Myometrial cell (primary cell): ENCODE data around the gene C1QC. TPM values are rescaled to one million over a fixed set of nuclear protein-coding genes. Genes with fewer than 3 reads are reported as not detected.

Experiments used
- total RNA-seq: library from RNA; depleted of rRNA; stranded (reverse); fragments of >200 nt; gene quantifications from 2 replicates; pipeline ENCODE4 v1.2.3, GENCODE V29; 2015

Gene C1QC
- total RNA-seq, result not detected in 2 replicates

GRCh38 chr1:22643381-22643780, at the start of gene C1QC:
TSS of gene C1QC (plus strand) at chr1:22643633. CDS start at chr1:22644024, 391 bp downstream.

GRCh38 chr1:22636353-22636752, 7.1 kb upstream of the C1QC start, which contains the start of gene C1QA:
TSS of gene C1QA (plus strand) at chr1:22636628. CDS start at chr1:22637617, 989 bp downstream.

GRCh38 chr1:22652881-22653316, 9.5 kb downstream of the C1QC start, which contains the start of gene C1QB:
TSS of gene C1QB (plus strand) at chr1:22653236. CDS start at chr1:22659463, 6,227 bp downstream.

Other genes starting within 250 kb of the C1QC start
- gene ZBTB40, start 191.8 kb upstream of the C1QC start, total RNA-seq, result 6.6 and 8.2 TPM in 2 replicates
- gene EPHA8, start 80.1 kb upstream of the C1QC start, total RNA-seq, result not detected in 2 replicates
- not detected in 2 replicates for gene C1QA, start 7.0 kb upstream of the C1QC start, total RNA-seq
- gene C1QB, start 9.6 kb downstream of the C1QC start, total RNA-seq, result not detected in 2 replicates
- 38.5 and 47.3 TPM in 2 replicates for gene EPHB2, start 67.2 kb downstream of the C1QC start, total RNA-seq